ENCODE measurements around the gene ADGRB3.

DNA sequence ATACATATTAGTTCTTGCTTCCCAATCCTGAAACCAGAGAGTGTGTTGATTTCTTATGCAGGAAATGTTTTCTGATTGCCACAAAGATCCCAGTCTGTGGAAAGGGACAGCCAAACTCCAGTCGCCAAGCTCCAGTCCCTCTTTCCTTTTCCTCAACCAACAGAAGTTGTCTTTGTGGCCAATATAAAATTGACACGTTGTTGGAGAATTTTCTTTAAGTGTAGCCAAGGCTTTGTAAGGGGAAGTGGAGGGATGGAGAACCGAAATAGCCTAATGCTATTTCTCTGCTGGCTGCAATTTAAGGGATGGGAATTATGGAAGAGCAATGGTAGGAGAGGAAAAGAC lies 5.4 kb downstream of the ADGRB3 start:
- TF ChIP-seq CTCF (IDR thresholded peaks at IDR 0.05) (no peak), POLR2A (IDR thresholded peaks at IDR 0.05) (no peak)
